GM12891 (cell line): Measurements from ENCODE around the gene RGS3.

Experiments used
- PAX5 ChIP-seq: IDR thresholded peaks from 2 replicates; pipeline ENCODE4 v1.6.1; 2011; ENCODE audit warnings: low read length, moderate library complexity, mild to moderate bottlenecking; ENCODE audit not compliant: insufficient read depth, severe bottlenecking
- POLR2A ChIP-seq: IDR thresholded peaks from 2 replicates; pipeline ENCODE4 v1.6.1; 2011; ENCODE audit warnings: low read depth, low read length, control low read depth
- POLR2AphosphoS5 ChIP-seq: IDR thresholded peaks from 2 replicates; pipeline ENCODE4 v1.6.1; 2011; ENCODE audit warnings: low read depth, low read length, control low read depth
- POU2F2 ChIP-seq: IDR thresholded peaks from 2 replicates; pipeline ENCODE4 v1.6.1; 2011; ENCODE audit warnings: low read depth, mild to moderate bottlenecking, control low read depth, low read length, moderate library complexity
- SPI1 ChIP-seq: IDR thresholded peaks from 2 replicates; pipeline ENCODE4 v1.6.1; 2011; ENCODE audit warnings: low read depth, low read length, control low read depth
- TAF1 ChIP-seq: IDR thresholded peaks from 2 replicates; pipeline ENCODE4 v1.6.1; 2011; ENCODE audit warnings: low read depth, low read length, control low read depth

- TF ChIP-seq POLR2A, result no peak
- no peak for TF ChIP-seq POLR2AphosphoS5
- no peak for TF ChIP-seq TAF1
- TF ChIP-seq SPI1, result no peak
- TF ChIP-seq POU2F2, result no peak
- no peak for TF ChIP-seq PAX5
Measured at GRCh38 chr9:113589407-113589806, 125.9 kb downstream of the RGS3 start.
